MCF 10A (cell line): ENCODE results near the gene EDC3. TPM values are rescaled to one million over a fixed set of nuclear protein-coding genes. Genes with fewer than 3 reads are reported as not detected.

ENCODE experiments used
- BruUV-seq: library from RNA; stranded (reverse); fragments of 400-500 nt; replicated peaks from 2 replicates; lab custom pipeline; 2021; lab: Mats Ljungman, UMichigan
- CTCF ChIA-PET: fragments of 300-600 bp; sonication (Branson Sonifier 250); formaldehyde crosslinking; extraction: SDS; loops from one replicate; lab custom pipeline; 2021; ENCODE audit warnings: antibody characterized with exemption, inconsistent platforms; lab: Yijun Ruan, JAX
- POLR2A ChIA-PET: fragments of 300-600, 350-650 bp; sonication (Branson Sonifier 250); formaldehyde crosslinking; extraction: SDS; loops from one replicate; lab custom pipeline; 2020; ENCODE audit warnings: antibody characterized with exemption, inconsistent platforms; lab: Yijun Ruan, JAX
- DNase-seq: peaks from one replicate; pipeline ENCODE4 v3.0.0-alpha.2; 2018; ENCODE audit not compliant: unreplicated experiment
- H3K27ac Mint-ChIP-seq: one replicate; pipeline ENCODE4 v1.8.0; 2022; ENCODE audit warnings: mild to moderate bottlenecking, low read depth, mixed read lengths; ENCODE audit not compliant: unreplicated experiment
- H3K27me3 Mint-ChIP-seq: one replicate; pipeline ENCODE4 v1.8.0; 2022; ENCODE audit warnings: mixed read lengths; ENCODE audit not compliant: insufficient read depth, unreplicated experiment
- H3K36me3 Mint-ChIP-seq: one replicate; pipeline ENCODE4 v1.8.0; 2022; ENCODE audit warnings: mild to moderate bottlenecking, moderate library complexity, mixed read lengths; ENCODE audit not compliant: insufficient read depth, unreplicated experiment
- H3K4me1 Mint-ChIP-seq: one replicate; pipeline ENCODE4 v1.8.0; 2022; ENCODE audit warnings: mixed read lengths; ENCODE audit not compliant: insufficient read depth, unreplicated experiment
- H3K4me3 Mint-ChIP-seq: one replicate; pipeline ENCODE4 v1.8.0; 2022; ENCODE audit warnings: mild to moderate bottlenecking, moderate library complexity, mixed read lengths; ENCODE audit not compliant: unreplicated experiment
- H3K9me3 Mint-ChIP-seq: one replicate; pipeline ENCODE4 v1.8.0; 2022; ENCODE audit warnings: mixed read lengths; ENCODE audit not compliant: unreplicated experiment
- CTCF ChIP-seq: fragments of 200-600 bp; IDR thresholded peaks from one replicate; pipeline ENCODE4 v1.8.0; 2022; ENCODE audit warnings: antibody characterized with exemption, mild to moderate bottlenecking; ENCODE audit not compliant: unreplicated experiment
- intact Hi-C: fragments of 100-400 bp; cut with micrococcal nuclease; formaldehyde crosslinking; loops from 2 replicates; pipeline ENCODE4 v1.14.1; 2022
- total RNA-seq: library from RNA; stranded (reverse); gene quantifications from 2 replicates; pipeline ENCODE4 v1.2.3, GENCODE V29; 2022

Gene EDC3
- total RNA-seq, 1 experiment from 2014 or later: 42.8 TPM

GRCh38 chr15:74636984-74637383 is 58.8 kb downstream of the EDC3 start:
- TF ChIP-seq CTCF: no peak
- H3K4me3 Mint-ChIP-seq: no peak overlapping the region
- CTCF ChIA-PET: interaction anchor here (0.6 to 26.9 kb wide), 9 partner anchors 12 to 388 kb away, joined by 3 to 632 read pairs (median 6); partner anchors contain the start of gene CSK
- POLR2A ChIA-PET: interaction anchor here (0.8 kb wide), 1 partner anchor 134 kb away, joined by 3 read pairs; no protein-coding TSS in a partner anchor
- peaks cover 48% of the 10 kb centered on the region for H3K36me3 Mint-ChIP-seq
- no peaks in the 10 kb centered on the region for H3K27me3 Mint-ChIP-seq
- no peaks in the 10 kb centered on the region for H3K4me1 Mint-ChIP-seq
- intact Hi-C loops: no loop called here
- H3K27ac Mint-ChIP-seq: no peak overlapping the region
- H3K9me3 Mint-ChIP-seq: no peaks in the 10 kb centered on the region
- no TSS peak for BruUV-seq
- no peak for DNase-seq

GRCh38 chr15:74635228-74635627 is 60.6 kb downstream of the EDC3 start:
- ChIA-PET CTCF (interaction anchor here (0.5 to 26.9 kb wide), 34 partner anchors 8 to 437 kb away, joined by 3 to 632 read pairs (median 4); partner anchors contain the start of gene CSK), POLR2A (interaction anchor here (1.0 to 1.1 kb wide), 2 partner anchors 19 to 134 kb away, joined by 3 to 6 read pairs; no protein-coding TSS in a partner anchor)
- peak; percentile 81 for DNase-seq
- Mint-ChIP-seq H3K9me3 (no peaks in the 10 kb centered on the region), H3K27ac (no peak overlapping the region), H3K36me3 (peaks cover 54% of the 10 kb centered on the region), H3K4me3 (no peak overlapping the region), H3K27me3 (no peaks in the 10 kb centered on the region), H3K4me1 (no peaks in the 10 kb centered on the region)
- BruUV-seq: no TSS peak
- TF ChIP-seq CTCF: peak; percentile 89
- intact Hi-C loops: loop anchor here (1.0 kb wide), 2 partner anchors 134 to 315 kb away; no protein-coding TSS in a partner anchor

GRCh38 chr15:74633781-74634180 is 62.0 kb downstream of the EDC3 start:
- H3K4me1 Mint-ChIP-seq: no peaks in the 10 kb centered on the region
- DNase-seq: no peak
- no peak overlapping the region for H3K27ac Mint-ChIP-seq
- no peaks in the 10 kb centered on the region for H3K27me3 Mint-ChIP-seq
- no TSS peak for BruUV-seq
- no peak overlapping the region for H3K4me3 Mint-ChIP-seq
- H3K9me3 Mint-ChIP-seq: no peaks in the 10 kb centered on the region
- intact Hi-C loops: no loop called here
- TF ChIP-seq CTCF: no peak
- CTCF ChIA-PET: interaction anchor here (0.6 to 26.9 kb wide), 26 partner anchors 9 to 1153 kb away, joined by 3 to 632 read pairs (median 4); partner anchors contain the start of genes CSK and CYP1A2
- peaks cover 59% of the 10 kb centered on the region for H3K36me3 Mint-ChIP-seq
- POLR2A ChIA-PET: interaction anchor here (0.7 to 1.8 kb wide), 2 partner anchors 121 to 135 kb away, joined by 4 to 9 read pairs; no protein-coding TSS in a partner anchor

- Mint-ChIP-seq H3K9me3 (no peaks in the 10 kb centered on the region), H3K36me3 (peaks cover 65% of the 10 kb centered on the region), H3K4me3 (no peak overlapping the region), H3K27ac (no peak overlapping the region), H3K4me1 (no peaks in the 10 kb centered on the region), H3K27me3 (no peaks in the 10 kb centered on the region)
- no peak for TF ChIP-seq CTCF
- ChIA-PET CTCF (interaction anchor here (0.5 to 26.9 kb wide), 27 partner anchors 8 to 456 kb away, joined by 3 to 632 read pairs (median 5); partner anchors contain the start of gene CSK), POLR2A (interaction anchor here (0.9 to 1.8 kb wide), 4 partner anchors 34 to 172 kb away, joined by 3 to 9 read pairs (median 4); partner anchors contain the start of gene UBL7)
- intact Hi-C loops: loop anchor here (1.0 kb wide), 1 partner anchor 259 kb away; no protein-coding TSS in a partner anchor
- no TSS peak for BruUV-seq
- DNase-seq: no peak
Measured at GRCh38 chr15:74632601-74633000, 63.2 kb downstream of the EDC3 start.
